Measurements from ENCODE around the gene BCL7B. TPM values are rescaled to one million over a fixed set of nuclear protein-coding genes. Genes with fewer than 3 reads are reported as not detected.

Gene BCL7B
- total and polyA plus RNA-seq, 2 donors (not counting 3 experiments of a cell fraction or from before 2014, with no cell fraction given): 61.2 to 68.3 TPM

DNA sequence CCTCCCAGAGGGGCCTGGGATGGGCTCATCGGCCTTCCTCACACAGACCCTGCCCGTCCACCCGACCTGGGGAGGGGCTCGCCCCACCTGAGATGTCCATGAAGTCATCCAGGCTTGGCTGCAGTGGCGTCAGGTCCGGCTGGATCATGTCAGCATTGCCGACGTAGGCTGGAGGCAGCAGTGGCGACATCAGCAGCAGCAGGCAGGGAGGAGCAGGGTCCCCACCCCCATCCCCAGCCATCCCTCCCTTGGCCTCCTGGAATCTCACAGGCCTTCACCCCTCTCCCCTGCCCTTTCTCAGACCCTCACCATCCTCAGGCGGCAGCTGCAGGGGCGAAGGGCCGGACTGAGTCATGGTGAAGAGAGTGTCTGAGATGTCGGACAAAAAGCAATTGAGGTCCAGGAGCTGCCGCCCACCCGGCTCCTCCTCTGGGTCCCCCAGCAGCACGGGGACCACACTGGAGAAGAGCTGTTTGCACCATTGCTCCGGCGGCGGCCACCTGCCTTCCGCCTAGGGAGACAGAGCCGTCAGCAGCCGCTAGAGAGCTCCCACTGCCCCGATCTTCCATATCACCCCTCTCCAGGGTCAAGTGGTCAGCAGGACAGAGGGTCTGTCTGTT, 48.2 kb upstream of the BCL7B start:
- CTCF ChIA-PET: interaction anchor here (0.9 to 15.1 kb wide), 19 partner anchors 12 to 251 kb away, joined by 3 to 270 read pairs (median 21); partner anchors contain the start of genes ABHD11, MLXIPL, STX1A and TBL2

More for the DNA sequence above, 48.2 kb upstream of the BCL7B start:
- Histone ChIP-seq H2AFZ (ENCODE audit: low read depth, low read length) (no peak overlapping the region), H4K20me1 (replicated peaks; ENCODE audit: control insufficient read depth, extremely low read depth, insufficient read depth, low read length) (no peaks in the 10 kb centered on the region), H3K79me2 (ENCODE audit: control insufficient read depth, insufficient read depth, low read length) (no peaks in the 10 kb centered on the region), H3K9ac (replicated peaks; ENCODE audit: extremely low read depth, insufficient read depth, low read length) (no peak overlapping the region), H3K27me3 (ENCODE audit: control insufficient read depth in 2 of 2, insufficient read depth in 2 of 2, low read length in 2 of 2) (no peaks in the 10 kb centered on the region), H3K4me2 (ENCODE audit: insufficient read depth, low read length) (no peak overlapping the region), H3K4me3 (replicated peaks in 1 of 3; ENCODE audit: insufficient read depth in 1 of 3, low read depth in 1 of 3, low read length in 3 of 3) (no peak overlapping the region), H3K9me3 (replicated peaks; ENCODE audit: control insufficient read depth, insufficient read depth, low read length) (no peaks in the 10 kb centered on the region), H3K4me1 (ENCODE audit: control insufficient read depth, extremely low read depth, insufficient read depth, low read length) (no peaks in the 10 kb centered on the region), H3K9me1 (replicated peaks; ENCODE audit: control insufficient read depth, extremely low read depth, insufficient read depth, low read length) (no peaks in the 10 kb centered on the region), H3K27ac (ENCODE audit: insufficient read depth, low read depth, low read length) (no peak overlapping the region), H3K36me3 (ENCODE audit: control insufficient read depth in 2 of 2, extremely low read depth in 1 of 2, insufficient read depth in 2 of 2, low read length in 2 of 2) (no peaks in the 10 kb centered on the region)
- DNase-seq (ENCODE audit: low read depth, low spot score): no peak
- POLR2A ChIA-PET: no interaction called here
- BruUV-seq (replicated peaks): no TSS peak
- TF ChIP-seq, protein P1, sequence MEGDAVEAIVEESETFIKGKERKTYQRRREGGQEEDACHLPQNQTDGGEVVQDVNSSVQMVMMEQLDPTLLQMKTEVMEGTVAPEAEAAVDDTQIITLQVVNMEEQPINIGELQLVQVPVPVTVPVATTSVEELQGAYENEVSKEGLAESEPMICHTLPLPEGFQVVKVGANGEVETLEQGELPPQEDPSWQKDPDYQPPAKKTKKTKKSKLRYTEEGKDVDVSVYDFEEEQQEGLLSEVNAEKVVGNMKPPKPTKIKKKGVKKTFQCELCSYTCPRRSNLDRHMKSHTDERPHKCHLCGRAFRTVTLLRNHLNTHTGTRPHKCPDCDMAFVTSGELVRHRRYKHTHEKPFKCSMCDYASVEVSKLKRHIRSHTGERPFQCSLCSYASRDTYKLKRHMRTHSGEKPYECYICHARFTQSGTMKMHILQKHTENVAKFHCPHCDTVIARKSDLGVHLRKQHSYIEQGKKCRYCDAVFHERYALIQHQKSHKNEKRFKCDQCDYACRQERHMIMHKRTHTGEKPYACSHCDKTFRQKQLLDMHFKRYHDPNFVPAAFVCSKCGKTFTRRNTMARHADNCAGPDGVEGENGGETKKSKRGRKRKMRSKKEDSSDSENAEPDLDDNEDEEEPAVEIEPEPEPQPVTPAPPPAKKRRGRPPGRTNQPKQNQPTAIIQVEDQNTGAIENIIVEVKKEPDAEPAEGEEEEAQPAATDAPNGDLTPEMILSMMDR (IDR thresholded peaks at IDR 0.05; ENCODE audit: extremely low read depth in 1 of 2, insufficient read depth in 1 of 2, low read depth in 1 of 2, low read length in 2 of 2): no peak
- TF ChIP-seq MYC (IDR thresholded peaks at IDR 0.05; ENCODE audit: low read depth, low read length) (no peak), GATA2 (IDR thresholded peaks at IDR 0.05; ENCODE audit: insufficient read depth, insufficient read length, low read depth, low read length) (no peak), JUN (IDR thresholded peaks at IDR 0.05; ENCODE audit: borderline replicate concordance, insufficient read depth, insufficient read length, low read depth) (no peak), FOS (IDR thresholded peaks at IDR 0.05; ENCODE audit: borderline replicate concordance, insufficient read depth, low read length) (no peak), POLR2A (IDR thresholded peaks at IDR 0.05; ENCODE audit: low read depth, low read length) (no peak), EZH2 (IDR thresholded peaks at IDR 0.05; ENCODE audit: borderline replicate concordance, low read depth, low read length, severe bottlenecking) (no peak)
- TF ChIP-seq, protein P2, sequence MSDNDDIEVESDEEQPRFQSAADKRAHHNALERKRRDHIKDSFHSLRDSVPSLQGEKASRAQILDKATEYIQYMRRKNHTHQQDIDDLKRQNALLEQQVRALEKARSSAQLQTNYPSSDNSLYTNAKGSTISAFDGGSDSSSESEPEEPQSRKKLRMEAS (IDR thresholded peaks at IDR 0.05; ENCODE audit: insufficient read depth, insufficient read length): no peak
- dilution Hi-C loops (cut with MboI; ENCODE audit: extremely low pct_ligation_motif_present, low sequenced_read_pairs) (no loop called here), intact Hi-C loops (cut with micrococcal nuclease) (loop anchor here (2.0 kb wide), 1 partner anchor 129 kb away; no protein-coding TSS in a partner anchor)
- no peak for FAIRE-seq

All from endothelial cell of umbilical vein (primary cell).